Measurements from ENCODE around the gene CCDC110. TPM values are rescaled to one million over a fixed set of nuclear protein-coding genes. Genes with fewer than 3 reads are reported as not detected.

The CCDC110 gene
- total and polyA plus RNA-seq, 2 experiments from 2014 or later = 0.13 to 0.22 TPM

- Histone ChIP-seq H3K9me3 (ENCODE audit: low read depth) (no peaks in the 10 kb centered on the region), H2AFZ (no peak overlapping the region), H4K20me1 (ENCODE audit: insufficient read depth) (no peaks in the 10 kb centered on the region), H3K79me2 (ENCODE audit: insufficient read depth) (no peaks in the 10 kb centered on the region), H3K9ac (no peak overlapping the region), H3K9me2 (ENCODE audit: insufficient read depth) (no peaks in the 10 kb centered on the region), H3K27me3 (replicated peaks; ENCODE audit: insufficient read depth) (no peaks in the 10 kb centered on the region), H3K4me3 (no peak overlapping the region), H3K4me1 (ENCODE audit: insufficient read depth) (no peaks in the 10 kb centered on the region), H3K27ac (no peak overlapping the region), H3K36me3 (ENCODE audit: low read depth) (peaks cover 49% of the 10 kb centered on the region), H3K4me2 (ENCODE audit: unreplicated experiment) (no peak overlapping the region), H3F3A (ENCODE audit: insufficient read depth) (0 out of 2 replicates have a peak, but pooled peaks cover under 1% of the 10 kb centered on the region)
- in situ Hi-C loops (cut with MboI) = no loop called here
- WGBS, 2 experiments (ENCODE audit: low coverage in 1 of 2, low lambda C conversion rate in 2 of 2, missing lambda C conversion rate in 2 of 2) = 96 to 100% methylated on average over 3 to 4 of the region's 4 CpGs
- TF ChIP-seq EZH2phosphoT487 (IDR thresholded peaks at IDR 0.05; ENCODE audit: insufficient read depth, low read depth) (no peak), EZH2 (IDR thresholded peaks at IDR 0.05; ENCODE audit: insufficient read depth, poor library complexity, severe bottlenecking) (no peak)
- DNase-seq = no peak
These were observed 67.5 kb downstream of the CCDC110 start for GRCh38 chr4:185404031-185404430.

GRCh38 chr4:185399466-185399865, 72.1 kb downstream of the CCDC110 start:
- in situ Hi-C loops (cut with MboI) = no loop called here
- Histone ChIP-seq H2AFZ (no peak overlapping the region), H3K4me1 (ENCODE audit: insufficient read depth) (peaks cover 24% of the 10 kb centered on the region), H3K4me3 (no peak overlapping the region), H3K9me2 (ENCODE audit: insufficient read depth) (no peaks in the 10 kb centered on the region), H3K79me2 (ENCODE audit: insufficient read depth) (no peaks in the 10 kb centered on the region; the same call in 1 of the 2 replicates), H3K36me3 (ENCODE audit: low read depth) (peaks cover 34% of the 10 kb centered on the region; the same call in 1 of the 2 replicates), H3K9ac (no peak overlapping the region), H3F3A (ENCODE audit: insufficient read depth) (peaks cover 20% of the 10 kb centered on the region), H3K27me3 (replicated peaks; ENCODE audit: insufficient read depth) (no peaks in the 10 kb centered on the region), H4K20me1 (ENCODE audit: insufficient read depth) (no peaks in the 10 kb centered on the region), H3K27ac (no peak overlapping the region), H3K4me2 (ENCODE audit: unreplicated experiment) (no peak overlapping the region), H3K9me3 (ENCODE audit: low read depth) (no peaks in the 10 kb centered on the region)
- WGBS, 2 experiments (ENCODE audit: low coverage in 1 of 2, low lambda C conversion rate in 2 of 2, missing lambda C conversion rate in 2 of 2) = 61 to 67% methylated on average over 8 of the region's 8 CpGs
- TF ChIP-seq EZH2 (IDR thresholded peaks at IDR 0.05; ENCODE audit: insufficient read depth, poor library complexity, severe bottlenecking) (no peak), EZH2phosphoT487 (IDR thresholded peaks at IDR 0.05; ENCODE audit: insufficient read depth, low read depth) (no peak)
- no peak for DNase-seq

DNA sequence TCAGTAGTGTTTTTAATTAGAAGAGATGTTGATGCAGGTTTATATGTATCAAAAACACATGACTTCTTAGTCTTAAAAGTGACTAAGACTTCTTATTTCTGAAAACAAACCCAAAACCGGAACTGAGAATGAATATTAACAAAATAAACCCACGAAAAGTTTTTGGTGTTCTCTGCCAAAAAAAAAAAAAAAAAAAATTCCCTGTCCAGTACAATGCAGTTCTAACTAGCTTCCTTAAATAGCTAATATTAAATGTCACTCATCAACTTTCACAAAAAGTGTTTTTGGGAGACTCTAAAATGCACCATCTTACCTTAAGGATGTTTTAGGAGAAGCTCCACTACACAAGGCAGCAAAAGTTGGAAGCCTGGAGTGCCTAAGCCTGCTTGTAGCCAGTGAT, 72.9 kb downstream of the CCDC110 start:
- no peaks in the 10 kb centered on the region for H3K9me3 ChIP-seq (ENCODE audit: low read depth)
- 6 to 21% methylated on average over 2 of the region's 2 CpGs for WGBS, 2 experiments (ENCODE audit: low coverage in 1 of 2, low lambda C conversion rate in 2 of 2, missing lambda C conversion rate in 2 of 2)
- no peak for TF ChIP-seq EZH2phosphoT487 (IDR thresholded peaks at IDR 0.05; ENCODE audit: insufficient read depth, low read depth)
- no peak for TF ChIP-seq EZH2 (IDR thresholded peaks at IDR 0.05; ENCODE audit: insufficient read depth, poor library complexity, severe bottlenecking)
- H3K27me3 ChIP-seq (replicated peaks; ENCODE audit: insufficient read depth) = no peaks in the 10 kb centered on the region
- H3F3A ChIP-seq (ENCODE audit: insufficient read depth) = peaks cover 23% of the 10 kb centered on the region
- no peaks in the 10 kb centered on the region for H3K9me2 ChIP-seq (ENCODE audit: insufficient read depth)
- in situ Hi-C loops (cut with MboI) = no loop called here
- H3K27ac ChIP-seq = no peak overlapping the region
- no peak overlapping the region for H3K4me3 ChIP-seq
- peaks cover 33% of the 10 kb centered on the region; the same call in 1 of the 2 replicates for H3K36me3 ChIP-seq (ENCODE audit: low read depth)
- H3K4me2 ChIP-seq (ENCODE audit: unreplicated experiment) = peak overlapping the region; percentile 90
- peaks cover 27% of the 10 kb centered on the region for H3K4me1 ChIP-seq (ENCODE audit: insufficient read depth)
- H4K20me1 ChIP-seq (ENCODE audit: insufficient read depth) = no peaks in the 10 kb centered on the region
- DNase-seq = no peak
- H3K9ac ChIP-seq = no peak overlapping the region
- no peaks in the 10 kb centered on the region; the same call in 1 of the 2 replicates for H3K79me2 ChIP-seq (ENCODE audit: insufficient read depth)
- no peak overlapping the region for H2AFZ ChIP-seq

DNA sequence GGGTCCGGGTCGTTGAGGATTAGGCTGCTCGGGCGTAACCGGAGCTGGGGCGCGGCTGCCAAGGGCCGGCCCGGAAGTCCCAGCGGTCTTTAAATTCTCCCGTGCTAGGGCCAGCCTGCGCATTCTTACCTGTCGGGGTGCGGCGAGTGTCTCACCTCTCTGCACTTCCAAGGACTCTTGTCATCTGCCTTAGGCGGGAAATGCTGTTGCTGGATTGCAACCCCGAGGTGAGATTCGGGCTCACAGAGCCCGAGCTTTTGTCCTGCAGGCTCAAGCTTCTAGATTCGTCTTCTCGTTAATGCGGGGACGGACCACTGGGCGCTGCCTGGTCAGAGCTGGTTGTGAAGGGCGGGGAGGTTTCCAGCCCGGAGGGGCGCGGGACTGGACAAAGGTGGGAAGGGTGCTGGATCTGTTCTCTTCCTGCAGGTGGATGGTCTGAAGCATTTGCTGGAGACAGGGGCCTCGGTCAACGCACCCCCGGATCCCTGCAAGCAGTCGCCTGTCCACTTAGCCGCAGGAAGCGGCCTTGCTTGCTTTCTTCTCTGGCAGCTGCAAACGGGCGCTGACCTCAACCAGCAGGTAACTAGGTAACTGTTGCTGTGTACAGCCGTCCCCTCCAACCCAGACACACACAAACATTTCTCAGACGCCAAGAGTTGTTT, 74.7 kb downstream of the CCDC110 start, which contains the start of gene ANKRD37:
Gene ANKRD37 (plus strand): TSS at position 118 of the 662 bp plus-strand sequence. CDS start 83 bp downstream, at position 201.
- WGBS, 2 experiments (ENCODE audit: low coverage in 1 of 2, low lambda C conversion rate in 2 of 2, missing lambda C conversion rate in 2 of 2) = 1 to 2% methylated on average over 38 of the region's 38 CpGs

More for the DNA sequence above, 74.7 kb downstream of the CCDC110 start, which contains the start of gene ANKRD37:
- DNase-seq = peak; percentile 71
- Histone ChIP-seq H3K4me3 (peak within 1 kb of the TSS; percentile 93), H3K4me2 (ENCODE audit: unreplicated experiment) (peak within 1 kb of the TSS; percentile 98), H3K4me1 (ENCODE audit: insufficient read depth) (peaks cover 27% of the 10 kb centered on the region), H3K27ac (peak within 1 kb of the TSS; percentile 81), H3K79me2 (ENCODE audit: insufficient read depth) (no peaks in the 10 kb centered on the region; the same call in 1 of the 2 replicates), H3K9me2 (ENCODE audit: insufficient read depth) (no peaks in the 10 kb centered on the region), H3F3A (ENCODE audit: insufficient read depth) (peaks cover 23% of the 10 kb centered on the region), H3K9me3 (ENCODE audit: low read depth) (no peaks in the 10 kb centered on the region), H3K27me3 (replicated peaks; ENCODE audit: insufficient read depth) (no peaks in the 10 kb centered on the region), H3K36me3 (ENCODE audit: low read depth) (peaks cover 24% of the 10 kb centered on the region; the same call in 1 of the 2 replicates), H4K20me1 (ENCODE audit: insufficient read depth) (no peaks in the 10 kb centered on the region), H2AFZ (peak within 1 kb of the TSS; percentile 88), H3K9ac (peak within 1 kb of the TSS; percentile 84)
- TF ChIP-seq EZH2phosphoT487 (IDR thresholded peaks at IDR 0.05; ENCODE audit: insufficient read depth, low read depth) (no peak), EZH2 (IDR thresholded peaks at IDR 0.05; ENCODE audit: insufficient read depth, poor library complexity, severe bottlenecking) (no peak)
- in situ Hi-C loops (cut with MboI) = no loop called here
